WERI-Rb-1 (cell line): ENCODE results near the gene PRUNE2.

Source experiments
- DNase-seq: peaks from one replicate; pipeline ENCODE4 v3.0.0-alpha.2; 2020
- H3K27ac ChIP-seq: fragments of 250-450 bp; sonication (Bioruptor Pico); 2 replicates; pipeline ENCODE4 v1.5.1; 2020; ENCODE audit warnings: mild to moderate bottlenecking, moderate library complexity
- H3K27me3 ChIP-seq: fragments of 250-450 bp; sonication (Bioruptor Pico); 2 replicates; pipeline ENCODE4 v1.5.1; 2021; ENCODE audit warnings: mild to moderate bottlenecking, low read depth, moderate library complexity; ENCODE audit not compliant: insufficient read depth, severe bottlenecking
- H3K36me3 ChIP-seq: fragments of 250-450 bp; sonication (Bioruptor Pico); 2 replicates; pipeline ENCODE4 v1.5.1; 2020; ENCODE audit warnings: mild to moderate bottlenecking, moderate library complexity
- H3K4me3 ChIP-seq: 2 replicates; pipeline ENCODE4 v1.5.1; 2011; ENCODE audit warnings: low read depth, mild to moderate bottlenecking, control low read depth, low read length
- H3K9me3 ChIP-seq: fragments of 250-450 bp; sonication (Bioruptor Pico); 2 replicates; pipeline ENCODE4 v1.5.1; 2021; ENCODE audit warnings: mild to moderate bottlenecking, moderate library complexity; ENCODE audit not compliant: severe bottlenecking
- TF ChIP-seq, protein P1 (sequence below): IDR thresholded peaks from 2 replicates; pipeline ENCODE4 v1.5.1; 2011; ENCODE audit warnings: low read depth, mild to moderate bottlenecking, control low read depth, inconsistent platforms, low read length

Gene PRUNE2

DNA sequence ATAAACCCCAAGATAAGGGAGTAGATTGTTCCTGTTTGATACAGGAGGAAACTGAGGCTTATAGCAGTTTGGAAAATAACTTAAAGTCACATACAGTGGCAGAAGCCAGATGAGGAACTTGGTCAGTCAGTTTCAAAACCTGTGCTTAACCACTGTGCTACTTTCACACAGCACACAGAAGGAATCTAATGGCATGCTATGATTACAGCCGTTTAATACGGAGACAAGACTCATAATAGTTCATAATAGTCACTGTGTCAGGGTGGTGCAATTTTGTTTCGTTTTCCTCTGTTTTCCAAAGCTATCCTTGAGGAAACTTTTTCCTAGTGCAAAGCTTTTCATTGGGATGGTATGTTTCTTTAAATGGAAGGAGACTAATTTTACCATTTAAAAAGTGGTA lies 334.6 kb downstream of the PRUNE2 start:
- TF ChIP-seq, protein P1, sequence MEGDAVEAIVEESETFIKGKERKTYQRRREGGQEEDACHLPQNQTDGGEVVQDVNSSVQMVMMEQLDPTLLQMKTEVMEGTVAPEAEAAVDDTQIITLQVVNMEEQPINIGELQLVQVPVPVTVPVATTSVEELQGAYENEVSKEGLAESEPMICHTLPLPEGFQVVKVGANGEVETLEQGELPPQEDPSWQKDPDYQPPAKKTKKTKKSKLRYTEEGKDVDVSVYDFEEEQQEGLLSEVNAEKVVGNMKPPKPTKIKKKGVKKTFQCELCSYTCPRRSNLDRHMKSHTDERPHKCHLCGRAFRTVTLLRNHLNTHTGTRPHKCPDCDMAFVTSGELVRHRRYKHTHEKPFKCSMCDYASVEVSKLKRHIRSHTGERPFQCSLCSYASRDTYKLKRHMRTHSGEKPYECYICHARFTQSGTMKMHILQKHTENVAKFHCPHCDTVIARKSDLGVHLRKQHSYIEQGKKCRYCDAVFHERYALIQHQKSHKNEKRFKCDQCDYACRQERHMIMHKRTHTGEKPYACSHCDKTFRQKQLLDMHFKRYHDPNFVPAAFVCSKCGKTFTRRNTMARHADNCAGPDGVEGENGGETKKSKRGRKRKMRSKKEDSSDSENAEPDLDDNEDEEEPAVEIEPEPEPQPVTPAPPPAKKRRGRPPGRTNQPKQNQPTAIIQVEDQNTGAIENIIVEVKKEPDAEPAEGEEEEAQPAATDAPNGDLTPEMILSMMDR: no peak
- H3K9me3 ChIP-seq: peaks cover 3% of the 10 kb centered on the region
- no peak overlapping the region for H3K4me3 ChIP-seq
- no peaks in the 10 kb centered on the region for H3K36me3 ChIP-seq
- no peak for DNase-seq
- H3K27me3 ChIP-seq: no peaks in the 10 kb centered on the region
- no peak overlapping the region for H3K27ac ChIP-seq

DNA sequence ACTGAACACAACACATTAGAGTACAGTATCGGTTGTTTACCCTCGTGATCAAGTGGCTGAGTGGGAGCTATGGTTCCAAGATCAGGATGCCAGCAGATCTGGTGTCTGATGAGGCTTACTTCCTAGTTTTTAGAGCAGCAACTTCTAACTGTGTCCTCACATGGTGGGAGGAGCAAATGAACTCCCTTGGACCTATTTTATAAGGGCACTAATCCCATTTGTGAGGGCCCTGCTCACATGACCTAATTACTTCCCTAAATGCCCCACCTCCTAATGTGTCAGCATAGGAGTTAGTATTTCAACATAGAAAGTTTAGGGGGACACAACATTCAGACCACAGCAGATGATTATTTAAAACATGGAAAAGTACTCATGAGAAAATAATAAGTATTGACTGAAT lies 335.1 kb downstream of the PRUNE2 start:
- TF ChIP-seq, protein P1: no peak
- Histone ChIP-seq H3K9me3 (peaks cover 3% of the 10 kb centered on the region), H3K36me3 (no peaks in the 10 kb centered on the region), H3K27ac (no peak overlapping the region), H3K27me3 (no peaks in the 10 kb centered on the region), H3K4me3 (no peak overlapping the region)
- no peak for DNase-seq

DNA sequence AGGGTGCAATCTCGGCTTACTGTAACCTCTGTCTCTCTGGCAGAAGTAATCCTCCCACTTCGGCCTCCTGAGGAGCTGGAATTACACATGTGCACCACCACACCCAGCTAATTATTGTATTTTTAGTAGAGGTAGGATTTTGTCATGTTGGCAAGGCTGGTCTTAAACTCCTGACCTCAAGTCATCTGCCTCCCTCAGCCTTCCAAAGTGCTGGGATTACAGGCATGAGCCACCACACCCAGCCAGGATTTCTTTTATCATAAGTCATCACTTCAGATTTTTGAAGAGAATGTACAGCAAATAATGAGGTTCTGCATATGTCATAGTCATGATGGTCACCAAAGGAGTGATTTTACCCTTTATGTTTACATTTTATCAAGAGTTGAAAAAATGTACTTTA lies 338.8 kb downstream of the PRUNE2 start:
- Histone ChIP-seq H3K36me3 (no peaks in the 10 kb centered on the region), H3K27me3 (no peaks in the 10 kb centered on the region), H3K9me3 (peaks cover 3% of the 10 kb centered on the region), H3K4me3 (no peak overlapping the region), H3K27ac (no peak overlapping the region)
- TF ChIP-seq, protein P1: no peak
- DNase-seq: no peak

DNA sequence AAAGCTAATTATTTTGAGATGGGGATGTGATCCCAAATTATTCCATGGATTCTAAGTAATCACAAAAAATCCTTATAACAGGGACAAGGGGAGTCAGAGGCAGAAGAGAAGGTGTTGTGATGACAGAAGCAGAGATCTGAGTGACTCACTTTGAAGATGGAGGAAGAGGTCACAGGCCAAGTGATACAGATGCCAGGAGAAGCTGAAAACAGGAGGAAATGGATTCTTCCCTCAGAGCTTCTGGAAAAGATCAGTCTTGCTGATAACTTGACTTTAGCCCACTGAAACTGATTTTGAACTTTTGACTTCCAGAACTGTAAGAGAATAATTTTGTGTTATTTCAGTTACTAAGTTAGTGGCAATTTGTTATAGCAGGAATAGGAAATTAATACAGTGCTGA lies 341.6 kb downstream of the PRUNE2 start:
- Histone ChIP-seq H3K9me3 (peaks cover 3% of the 10 kb centered on the region), H3K4me3 (no peak overlapping the region), H3K27ac (no peak overlapping the region), H3K36me3 (no peaks in the 10 kb centered on the region), H3K27me3 (no peaks in the 10 kb centered on the region)
- TF ChIP-seq, protein P1: no peak
- DNase-seq: no peak

DNA sequence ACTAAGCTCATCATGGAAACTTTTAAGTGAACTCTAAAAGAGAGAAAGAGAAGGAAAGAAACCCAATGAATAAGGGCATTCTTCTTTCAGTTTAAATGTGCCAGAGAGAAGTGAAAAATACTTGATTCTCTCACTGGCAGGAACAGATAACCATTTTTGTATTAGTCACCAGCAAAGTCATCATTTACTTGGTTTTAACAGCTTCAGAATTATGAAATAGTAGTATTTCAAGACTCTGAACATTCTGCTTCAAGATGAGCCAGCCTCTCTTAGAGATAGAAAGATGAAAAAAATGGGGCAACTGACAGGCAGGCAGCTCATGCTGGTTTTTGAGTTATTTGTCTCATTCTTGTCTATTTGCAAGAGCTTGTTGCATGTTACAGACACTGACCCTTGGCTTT lies 343.4 kb downstream of the PRUNE2 start:
- TF ChIP-seq, protein P1: no peak
- Histone ChIP-seq H3K36me3 (no peaks in the 10 kb centered on the region), H3K4me3 (no peak overlapping the region), H3K27me3 (no peaks in the 10 kb centered on the region), H3K27ac (no peak overlapping the region), H3K9me3 (no peaks in the 10 kb centered on the region)
- DNase-seq: no peak

DNA sequence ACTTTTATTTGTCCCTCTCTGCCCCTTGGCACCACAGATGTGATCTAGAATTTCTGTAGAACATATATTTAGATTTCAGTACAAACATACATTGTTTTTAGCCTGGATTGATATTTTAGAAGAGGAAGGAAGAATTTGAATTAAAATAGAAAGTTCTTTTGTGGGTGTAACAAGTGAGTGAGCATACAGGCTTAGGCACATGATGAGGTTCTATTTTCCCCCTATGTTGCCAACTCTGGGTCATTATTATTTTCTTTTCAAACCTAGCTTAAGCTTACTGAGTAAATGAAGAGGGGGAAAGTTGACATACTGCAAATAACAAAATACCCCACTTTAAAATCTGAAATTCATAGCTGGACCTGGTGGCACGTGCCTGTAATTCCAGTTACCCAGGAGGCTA lies 344.0 kb downstream of the PRUNE2 start:
- DNase-seq: no peak
- no peaks in the 10 kb centered on the region for H3K27me3 ChIP-seq
- H3K36me3 ChIP-seq: no peaks in the 10 kb centered on the region
- TF ChIP-seq, protein P1: no peak
- no peak overlapping the region for H3K4me3 ChIP-seq
- H3K27ac ChIP-seq: no peak overlapping the region
- no peaks in the 10 kb centered on the region for H3K9me3 ChIP-seq
